PC-3 (cell line): ENCODE data around the gene ZNF438. TPM values are rescaled to one million over a fixed set of nuclear protein-coding genes. Genes with fewer than 3 reads are reported as not detected.

Experiments
- ATAC-seq: fragments of 200-7000 bp; cut with Tn5 transposase; 2 replicates; pipeline ENCODE4 v1.9.1; 2020; ENCODE audit warnings: mild to moderate bottlenecking, moderate library complexity
- BruUV-seq: library from RNA; stranded (reverse); fragments of 400-500 nt; replicated peaks from 2 replicates; lab custom pipeline; 2021; lab: Mats Ljungman, UMichigan
- CTCF ChIA-PET: fragments of 300-600 bp; sonication (Branson Sonifier 250); formaldehyde crosslinking; loops from one replicate; lab custom pipeline; 2022; ENCODE audit warnings: antibody characterized with exemption; lab: Charles Lee
- POLR2A ChIA-PET: fragments of 300-600 bp; sonication (Branson Sonifier 250); formaldehyde crosslinking; loops from one replicate; lab custom pipeline; 2022; ENCODE audit warnings: antibody characterized with exemption; ENCODE audit not compliant: unreplicated experiment; lab: Charles Lee
- DNase-seq: peaks from one replicate; pipeline ENCODE4 v3.0.0-alpha.2; 2015
- H2AFZ ChIP-seq: fragments of 300-600 bp; sonication (generic); 2 replicates; pipeline ENCODE4 v1.6.0; 2016; ENCODE audit warnings: antibody characterized with exemption, low read length
- H3F3A ChIP-seq: fragments of 300-600 bp; sonication (generic); one replicate; pipeline ENCODE4 v1.6.0; 2017; ENCODE audit warnings: antibody characterized with exemption, low read length, control low read depth, mild to moderate bottlenecking; ENCODE audit not compliant: unreplicated experiment
- H3K27ac ChIP-seq: fragments of 300-600 bp; sonication (generic); 2 replicates; pipeline ENCODE4 v1.5.1; 2016; ENCODE audit warnings: mild to moderate bottlenecking, low read length
- H3K27me3 ChIP-seq: fragments of 300-600 bp; sonication (generic); 2 replicates; pipeline ENCODE4 v1.6.1; 2016; ENCODE audit warnings: low read length, mixed read lengths
- H3K36me3 ChIP-seq: fragments of 300-600 bp; sonication (generic); 2 replicates; pipeline ENCODE4 v1.6.1; 2016; ENCODE audit warnings: low read depth, mixed run types, low read length, mixed read lengths
- H3K4me1 ChIP-seq: fragments of 300-600 bp; sonication (generic); 2 replicates; pipeline ENCODE4 v1.5.1; 2016; ENCODE audit warnings: low read length; ENCODE audit not compliant: insufficient read depth
- H3K4me2 ChIP-seq: fragments of 300-600 bp; sonication (generic); 2 replicates; pipeline ENCODE4 v1.6.0; 2016; ENCODE audit warnings: low read length
- H3K4me3 ChIP-seq: fragments of 300-600 bp; sonication (generic); 2 replicates; pipeline ENCODE4 v1.5.1; 2016; ENCODE audit warnings: mild to moderate bottlenecking, low read length, mixed read lengths
- H3K79me2 ChIP-seq: fragments of 300-600 bp; sonication (generic); 2 replicates; pipeline ENCODE4 v1.6.1; 2017; ENCODE audit warnings: low read length, mixed read lengths
- H3K9ac ChIP-seq: fragments of 300-600 bp; sonication (generic); 2 replicates; pipeline ENCODE4 v1.6.0; 2016; ENCODE audit warnings: mild to moderate bottlenecking, low read length
- H3K9me2 ChIP-seq: fragments of 300-600 bp; sonication (generic); replicated peaks from 2 replicates; pipeline ENCODE4 v1.6.1; 2016; ENCODE audit warnings: mixed run types, low read length, mixed read lengths
- H3K9me3 ChIP-seq: fragments of 300-600 bp; sonication (generic); 2 replicates; pipeline ENCODE4 v1.6.1; 2016; ENCODE audit warnings: low read length, mixed read lengths
- H4K20me1 ChIP-seq: fragments of 300-600 bp; sonication (generic); 2 replicates; pipeline ENCODE4 v1.6.1; 2016; ENCODE audit warnings: low read length, mixed read lengths
- CTCF ChIP-seq: fragments of 300-600 bp; sonication (generic); conservative IDR thresholded peaks from 2 replicates; pipeline ENCODE4 v1.5.1; 2017; ENCODE audit warnings: antibody characterized with exemption, low read depth, mild to moderate bottlenecking, low read length
- EZH2 ChIP-seq: fragments of 300-600 bp; sonication (generic); IDR thresholded peaks from one replicate; pipeline ENCODE4 v1.6.1; 2017; ENCODE audit warnings: antibody characterized with exemption, mild to moderate bottlenecking, low read length; ENCODE audit not compliant: unreplicated experiment
- EZH2phosphoT487 ChIP-seq: fragments of 300-600 bp; sonication (generic); IDR thresholded peaks from 2 replicates; pipeline ENCODE4 v1.6.1; 2018; ENCODE audit warnings: mild to moderate bottlenecking, antibody characterized with exemption, low read length, borderline replicate concordance
- intact Hi-C: fragments of 100-400 bp; cut with micrococcal nuclease; formaldehyde crosslinking; loops from 2 replicates; pipeline ENCODE4 v1.9.0; 2023
- total RNA-seq: library from RNA; depleted of rRNA; stranded (reverse); fragments of >200 nt; gene quantifications from 2 replicates; pipeline ENCODE4 v1.2.3, GENCODE V29; 2014

ZNF438 gene
- total RNA-seq, 1 experiment from 2014 or later: 0.98 TPM

GRCh38 chr10:30970760-30971460, 60.8 kb downstream of the ZNF438 start:
- no peak overlapping the region for H3K4me3 ChIP-seq
- H4K20me1 ChIP-seq: no peaks in the 10 kb centered on the region
- no peak overlapping the region for H3K27ac ChIP-seq
- no peaks in the 10 kb centered on the region for H3K27me3 ChIP-seq
- H3K79me2 ChIP-seq: no peaks in the 10 kb centered on the region
- ChIA-PET POLR2A (interaction anchor here (0.7 kb wide), 1 partner anchor 8 kb away, joined by 7 read pairs; no protein-coding TSS in a partner anchor), CTCF (no interaction called here)
- intact Hi-C loops: no loop called here
- H3F3A ChIP-seq: no peaks in the 10 kb centered on the region
- no peak for DNase-seq
- no TSS peak for BruUV-seq
- no peaks in the 10 kb centered on the region for H3K9me3 ChIP-seq
- H2AFZ ChIP-seq: no peak overlapping the region
- H3K9me2 ChIP-seq: no peaks in the 10 kb centered on the region
- no peaks in the 10 kb centered on the region for H3K36me3 ChIP-seq
- H3K4me1 ChIP-seq: no peaks in the 10 kb centered on the region
- ATAC-seq: no peak
- H3K9ac ChIP-seq: no peak overlapping the region
- TF ChIP-seq CTCF: no peak
- no peak overlapping the region for H3K4me2 ChIP-seq

- no peaks in the 10 kb centered on the region for H3K9me2 ChIP-seq
- no peak overlapping the region for H3K27ac ChIP-seq
- DNase-seq: no peak
- H2AFZ ChIP-seq: no peak overlapping the region
- no peaks in the 10 kb centered on the region for H4K20me1 ChIP-seq
- H3K9ac ChIP-seq: no peak overlapping the region
- H3K4me2 ChIP-seq: no peak overlapping the region
- H3K79me2 ChIP-seq: no peaks in the 10 kb centered on the region
- no TSS peak for BruUV-seq
- no peak overlapping the region for H3K4me3 ChIP-seq
- H3K9me3 ChIP-seq: no peaks in the 10 kb centered on the region
- no peak for ATAC-seq
- no peaks in the 10 kb centered on the region for H3K36me3 ChIP-seq
- H3K4me1 ChIP-seq: no peaks in the 10 kb centered on the region
- ChIA-PET POLR2A (interaction anchor here (0.6 kb wide), 1 partner anchor 63 kb away, joined by 4 read pairs; no protein-coding TSS in a partner anchor), CTCF (no interaction called here)
- no peaks in the 10 kb centered on the region for H3K27me3 ChIP-seq
- TF ChIP-seq CTCF (no peak), EZH2phosphoT487 (no peak), EZH2 (no peak)
- intact Hi-C loops: no loop called here
- H3F3A ChIP-seq: no peaks in the 10 kb centered on the region
Observed at GRCh38 chr10:30968711-30969110, 63.0 kb downstream of the ZNF438 start.

GRCh38 chr10:30967650-30968410, 63.8 kb downstream of the ZNF438 start:
- no TSS peak for BruUV-seq
- ATAC-seq: no peak
- ChIA-PET CTCF (no interaction called here), POLR2A (interaction anchor here (0.6 kb wide), 1 partner anchor 64 kb away, joined by 4 read pairs; no protein-coding TSS in a partner anchor)
- H3K4me1 ChIP-seq: no peaks in the 10 kb centered on the region
- no peaks in the 10 kb centered on the region for H3K9me2 ChIP-seq
- H3K36me3 ChIP-seq: no peaks in the 10 kb centered on the region
- H3K27ac ChIP-seq: no peak overlapping the region
- no peak overlapping the region for H3K9ac ChIP-seq
- no peaks in the 10 kb centered on the region for H3K9me3 ChIP-seq
- intact Hi-C loops: no loop called here
- H3K27me3 ChIP-seq: no peaks in the 10 kb centered on the region
- H3K79me2 ChIP-seq: no peaks in the 10 kb centered on the region
- no peak overlapping the region for H3K4me2 ChIP-seq
- TF ChIP-seq EZH2phosphoT487 (no peak), EZH2 (no peak), CTCF (no peak)
- H3K4me3 ChIP-seq: no peak overlapping the region
- no peaks in the 10 kb centered on the region for H3F3A ChIP-seq
- DNase-seq: no peak
- H2AFZ ChIP-seq: no peak overlapping the region
- H4K20me1 ChIP-seq: no peaks in the 10 kb centered on the region
